B cell (primary cell): Measurements from ENCODE around the gene ZFHX2. TPM values are rescaled to one million over a fixed set of nuclear protein-coding genes. Genes with fewer than 3 reads are reported as not detected.

Experiments
- ATAC-seq: fragments of 200-7000 bp; cut with Tn5 transposase; one replicate; pipeline ENCODE4 v1.10.0; 2021; ENCODE audit warnings: low read depth, mild to moderate bottlenecking, moderate number of reproducible peaks, moderate library complexity
- CTCF ChIA-PET: fragments of 350-600 bp; sonication (Branson Sonifier 250); formaldehyde crosslinking; loops from one replicate; lab custom pipeline; 2021; ENCODE audit warnings: antibody characterized with exemption, inconsistent platforms; lab: Charles Lee
- POLR2A ChIA-PET: fragments of 350-600 bp; sonication (Branson Sonifier 250); formaldehyde crosslinking; loops from one replicate; lab custom pipeline; 2021; ENCODE audit warnings: antibody characterized with exemption; lab: Charles Lee
- DNase-seq: peaks from one replicate; pipeline ENCODE4 v3.0.0; 2013
- H2AFZ ChIP-seq: 2 replicates; pipeline ENCODE4 v1.6.1; 2012; ENCODE audit warnings: mild to moderate bottlenecking, low read depth, low read length; ENCODE audit not compliant: insufficient read depth, poor library complexity, severe bottlenecking
- H3K27ac ChIP-seq, 2 donors: 1 replicate in 1 of 2; 2 replicates in 1 of 2; pipeline ENCODE4 v1.5.1; 2012 to 2013; ENCODE audit warnings: low read length in 2 of 2, mild to moderate bottlenecking in 2 of 2, moderate library complexity in 1 of 2
- H3K27me3 ChIP-seq, 4 experiments: fragments of 200-600 bp in 1 of 4; sonication (generic) in 1 of 4; replicated peaks in 1 of 4; 1 replicate in 2 of 4; 2 replicates in 2 of 4; pipeline versions ENCODE4 v1.6.1 to v1.7.0; 2013 to 2016; ENCODE audit warnings: low read length in 3 of 4, mild to moderate bottlenecking in 2 of 4, mixed read lengths in 1 of 4, moderate library complexity in 1 of 4; ENCODE audit not compliant: insufficient read depth in 4 of 4, control insufficient read depth in 3 of 4; ENCODE audit errors: control extremely low read depth in 1 of 4
- H3K36me3 ChIP-seq, 2 experiments: replicated peaks in 1 of 2; 1 replicate in 1 of 2; 2 replicates in 1 of 2; pipeline versions ENCODE4 v1.6.1 to v1.7.1; 2013; ENCODE audit warnings: low read length in 1 of 2; ENCODE audit not compliant: insufficient read depth in 2 of 2, control insufficient read depth in 1 of 2; ENCODE audit errors: control extremely low read depth in 1 of 2, extremely low read depth in 1 of 2
- H3K4me1 ChIP-seq, 2 donors: fragments of 200-600 bp in 1 of 2; sonication (generic) in 1 of 2; 1 replicate in 1 of 2; 2 replicates in 1 of 2; pipeline versions ENCODE4 v1.5.1 to v1.6.1; 2013 to 2017; ENCODE audit warnings: low read length in 2 of 2; ENCODE audit not compliant: control insufficient read depth in 2 of 2, insufficient read depth in 2 of 2
- H3K4me2 ChIP-seq: replicated peaks from 2 replicates; pipeline ENCODE3; 2012; ENCODE audit warnings: mild to moderate bottlenecking, low read depth, low read length; ENCODE audit not compliant: poor library complexity, severe bottlenecking
- H3K4me3 ChIP-seq, 5 experiments: fragments of 200-600 bp in 1 of 5; sonication (generic) in 1 of 5; 1 replicate in 3 of 5; 2 replicates in 2 of 5; pipeline versions ENCODE4 v1.5.1 to v1.7.0; 2011 to 2016; ENCODE audit warnings: low read length in 4 of 5, mild to moderate bottlenecking in 4 of 5, low read depth in 2 of 5, control low read depth in 1 of 5, moderate library complexity in 1 of 5; ENCODE audit not compliant: insufficient read depth in 1 of 5; ENCODE audit errors: control extremely low read depth in 1 of 5, extremely low read depth in 1 of 5
- H3K79me2 ChIP-seq: fragments of 200-600 bp; sonication (generic); one replicate; pipeline ENCODE4 v1.6.0; 2016; ENCODE audit warnings: low read length; ENCODE audit not compliant: control insufficient read depth, insufficient read depth
- H3K9ac ChIP-seq: fragments of 200-600 bp; sonication (generic); 2 replicates; pipeline ENCODE4 v1.6.1; 2017; ENCODE audit warnings: mild to moderate bottlenecking, low read length, moderate library complexity
- H3K9me3 ChIP-seq, 3 donors: one replicate each; pipeline versions ENCODE4 v1.6.1 to v1.7.1; 2013; ENCODE audit warnings: low read length in 2 of 3; ENCODE audit not compliant: control insufficient read depth in 2 of 3, insufficient read depth in 1 of 3; ENCODE audit errors: control extremely low read depth in 1 of 3
- H4K20me1 ChIP-seq: 2 replicates; pipeline ENCODE4 v1.6.0; 2012; ENCODE audit warnings: mild to moderate bottlenecking, low read length; ENCODE audit not compliant: insufficient read depth, control insufficient read depth, poor library complexity, severe bottlenecking
- H3K27ac Mint-ChIP-seq: one replicate; pipeline ENCODE4 v1.8.0; 2021; ENCODE audit warnings: mixed read lengths
- H3K27me3 Mint-ChIP-seq: one replicate; pipeline ENCODE4 v1.8.0; 2021; ENCODE audit warnings: mixed read lengths
- H3K4me1 Mint-ChIP-seq: one replicate; pipeline ENCODE4 v1.8.0; 2021; ENCODE audit warnings: mixed read lengths
- H3K4me3 Mint-ChIP-seq: one replicate; pipeline ENCODE4 v1.8.0; 2021; ENCODE audit warnings: mixed read lengths
- H3K9me3 Mint-ChIP-seq: one replicate; pipeline ENCODE4 v1.8.0; 2022; ENCODE audit warnings: mixed read lengths; ENCODE audit not compliant: insufficient read depth
- EZH2 ChIP-seq: IDR thresholded peaks from 2 replicates; pipeline ENCODE4 v1.6.1; 2012; ENCODE audit warnings: borderline replicate concordance, low read depth, mild to moderate bottlenecking, moderate library complexity, low read length; ENCODE audit not compliant: insufficient read depth, poor library complexity, severe bottlenecking
- WGBS: methylation state at CpG from one replicate; pipeline ENCODE4 v1.1.5; 2013; ENCODE audit warnings: missing lambda C conversion rate; ENCODE audit not compliant: insufficient coverage; 5-methylcytosine and 5-hydroxymethylcytosine counted together
- intact Hi-C: fragments of 100-400 bp; cut with micrococcal nuclease; formaldehyde crosslinking; loops from one replicate; pipeline ENCODE4 v1.10.0; 2022
- polyA plus RNA-seq: library from polyadenylated mRNA; depleted of rRNA; stranded (reverse); fragments of >200 nt; gene quantifications from 2 replicates; pipeline ENCODE4 v1.2.3, GENCODE V29; 2012
- total RNA-seq, 2 donors: library from RNA; stranded (reverse); fragments of 120-200 nt in 1 of 2; gene quantifications; 1 replicate in 1 of 2; 2 replicates in 1 of 2; pipeline versions ENCODE4 v1.2.3 to v1.2.4, GENCODE V29; 2013 to 2022
- TF ChIP-seq, protein P1 (sequence below): fragments of 200-600 bp; IDR thresholded peaks from one replicate; pipeline ENCODE4 v1.8.0; 2022; ENCODE audit warnings: antibody characterized with exemption, mild to moderate bottlenecking

Gene ZFHX2
- total and polyA plus RNA-seq, 2 donors (not counting 1 experiment from before 2014, with no cell fraction given) = 0.21 to 2.5 TPM

DNA sequence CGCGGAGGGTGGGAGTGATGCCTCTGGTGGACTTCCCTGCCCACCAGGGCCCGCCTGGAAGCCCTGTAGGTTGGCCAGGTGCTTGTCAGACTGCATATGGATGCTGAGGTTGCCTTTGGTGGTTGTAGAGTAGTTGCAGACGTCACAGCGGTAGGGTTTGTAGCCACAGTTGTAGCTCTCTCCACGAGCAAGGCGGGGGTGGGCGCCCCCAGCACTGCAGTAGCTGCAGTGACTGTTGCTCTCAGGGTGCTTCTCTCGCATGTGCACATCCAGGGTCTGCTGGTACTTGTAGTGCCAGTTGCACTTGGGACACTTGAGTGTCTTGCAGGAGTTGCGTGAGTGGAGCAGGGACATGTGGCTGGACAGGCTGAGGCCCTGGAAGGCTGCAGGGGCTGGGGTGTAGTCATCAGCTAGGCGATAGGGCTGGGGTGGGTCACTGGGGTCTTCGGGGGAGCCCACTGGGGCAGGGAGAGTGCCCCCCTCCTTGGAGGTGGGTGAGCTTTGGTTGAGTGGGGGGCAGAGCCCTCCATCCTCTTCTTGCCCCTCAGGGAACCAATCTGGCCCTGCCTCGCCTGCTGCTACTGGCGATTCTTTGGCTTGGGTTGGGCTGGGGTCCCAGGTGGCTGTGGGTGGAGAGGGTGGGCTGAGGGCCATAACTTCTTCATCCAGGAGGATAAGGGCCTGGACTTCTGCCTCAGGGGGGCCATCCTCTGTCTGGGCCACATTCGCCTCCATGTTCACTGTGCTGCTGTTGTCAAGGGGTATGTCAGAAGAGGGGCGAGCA lies 17.7 kb downstream of the ZFHX2 start:
- no peaks in the 10 kb centered on the region for H3K9me3 ChIP-seq
- H3K4me2 ChIP-seq = no peak overlapping the region
- ATAC-seq (no peak), DNase-seq (no peak)
- intact Hi-C loops = no loop called here
- no peaks in the 10 kb centered on the region for H3K27me3 ChIP-seq
- no peaks in the 10 kb centered on the region for H3K79me2 ChIP-seq
- H4K20me1 ChIP-seq = no peaks in the 10 kb centered on the region
- TF ChIP-seq EZH2 = no peak
- TF ChIP-seq, protein P1, sequence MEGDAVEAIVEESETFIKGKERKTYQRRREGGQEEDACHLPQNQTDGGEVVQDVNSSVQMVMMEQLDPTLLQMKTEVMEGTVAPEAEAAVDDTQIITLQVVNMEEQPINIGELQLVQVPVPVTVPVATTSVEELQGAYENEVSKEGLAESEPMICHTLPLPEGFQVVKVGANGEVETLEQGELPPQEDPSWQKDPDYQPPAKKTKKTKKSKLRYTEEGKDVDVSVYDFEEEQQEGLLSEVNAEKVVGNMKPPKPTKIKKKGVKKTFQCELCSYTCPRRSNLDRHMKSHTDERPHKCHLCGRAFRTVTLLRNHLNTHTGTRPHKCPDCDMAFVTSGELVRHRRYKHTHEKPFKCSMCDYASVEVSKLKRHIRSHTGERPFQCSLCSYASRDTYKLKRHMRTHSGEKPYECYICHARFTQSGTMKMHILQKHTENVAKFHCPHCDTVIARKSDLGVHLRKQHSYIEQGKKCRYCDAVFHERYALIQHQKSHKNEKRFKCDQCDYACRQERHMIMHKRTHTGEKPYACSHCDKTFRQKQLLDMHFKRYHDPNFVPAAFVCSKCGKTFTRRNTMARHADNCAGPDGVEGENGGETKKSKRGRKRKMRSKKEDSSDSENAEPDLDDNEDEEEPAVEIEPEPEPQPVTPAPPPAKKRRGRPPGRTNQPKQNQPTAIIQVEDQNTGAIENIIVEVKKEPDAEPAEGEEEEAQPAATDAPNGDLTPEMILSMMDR = no peak
- CTCF ChIA-PET = interaction anchor here (1.0 kb wide), 1 partner anchor 25 kb away, joined by 4 read pairs; no protein-coding TSS in a partner anchor
- Mint-ChIP-seq H3K9me3 (no peaks in the 10 kb centered on the region), H3K4me1 (no peaks in the 10 kb centered on the region), H3K4me3 (no peak overlapping the region), H3K27me3 (no peaks in the 10 kb centered on the region), H3K27ac (no peak overlapping the region)
- POLR2A ChIA-PET = no interaction called here
- H3K4me1 ChIP-seq = no peaks in the 10 kb centered on the region
- no peak overlapping the region for H3K27ac ChIP-seq
- H3K9ac ChIP-seq = no peak overlapping the region
- H3K36me3 ChIP-seq = no peaks in the 10 kb centered on the region
- 96% methylated on average over 14 of the region's 16 CpGs for WGBS
- no peak overlapping the region for H2AFZ ChIP-seq
- H3K4me3 ChIP-seq = no peak overlapping the region

DNA sequence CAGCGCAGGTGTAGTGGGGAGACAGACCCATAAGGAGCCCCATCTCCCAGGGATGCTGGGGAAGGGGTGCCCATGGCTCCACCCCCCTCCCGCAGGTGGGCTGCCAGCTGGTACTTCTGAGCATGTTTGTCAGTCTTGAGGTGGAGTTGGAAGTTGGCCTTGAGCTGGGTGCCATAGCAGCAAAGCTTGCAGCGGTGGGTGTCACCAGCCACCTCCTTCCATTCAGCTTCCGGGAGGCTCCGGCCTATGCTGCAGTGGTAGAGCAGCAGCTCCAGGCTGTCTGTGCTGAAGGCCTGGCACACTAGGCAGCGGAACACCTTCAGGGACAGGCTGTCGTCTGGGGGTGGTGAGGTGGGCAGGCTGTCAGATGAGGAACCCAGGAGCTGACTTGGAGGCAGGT lies 18.9 kb downstream of the ZFHX2 start:
- ChIA-PET POLR2A (no interaction called here), CTCF (interaction anchor here (0.7 kb wide), 1 partner anchor 549 kb away, joined by 3 read pairs; no protein-coding TSS in a partner anchor)
- no peak for TF ChIP-seq EZH2
- TF ChIP-seq, protein P1 = no peak
- Histone ChIP-seq H2AFZ (no peak overlapping the region), H3K4me3 (no peak overlapping the region), H3K9ac (no peak overlapping the region), H3K4me2 (no peak overlapping the region), H3K27me3 (no peaks in the 10 kb centered on the region), H3K4me1 (no peaks in the 10 kb centered on the region), H3K9me3 (no peaks in the 10 kb centered on the region), H3K36me3 (no peaks in the 10 kb centered on the region), H3K27ac (no peak overlapping the region), H4K20me1 (no peaks in the 10 kb centered on the region), H3K79me2 (no peaks in the 10 kb centered on the region)
- WGBS = over 99% methylated on average over 7 of the region's 7 CpGs
- ATAC-seq = no peak
- Mint-ChIP-seq H3K27ac (no peak overlapping the region), H3K4me3 (no peak overlapping the region), H3K4me1 (no peaks in the 10 kb centered on the region), H3K9me3 (no peaks in the 10 kb centered on the region), H3K27me3 (no peaks in the 10 kb centered on the region)
- no peak for DNase-seq
- intact Hi-C loops = no loop called here
